GM19468 (cell line): Measurements from ENCODE around the gene TPRN.

ENCODE experiments used
- ATAC-seq: cut with Tn5 transposase; IDR thresholded peaks from one replicate; pipeline ENCODE4 v1.9.1; 2021; ENCODE audit warnings: mild to moderate bottlenecking, moderate library complexity, moderate number of reproducible peaks; ENCODE audit not compliant: unreplicated experiment; ENCODE audit errors: extremely low read depth

The TPRN gene

DNA sequence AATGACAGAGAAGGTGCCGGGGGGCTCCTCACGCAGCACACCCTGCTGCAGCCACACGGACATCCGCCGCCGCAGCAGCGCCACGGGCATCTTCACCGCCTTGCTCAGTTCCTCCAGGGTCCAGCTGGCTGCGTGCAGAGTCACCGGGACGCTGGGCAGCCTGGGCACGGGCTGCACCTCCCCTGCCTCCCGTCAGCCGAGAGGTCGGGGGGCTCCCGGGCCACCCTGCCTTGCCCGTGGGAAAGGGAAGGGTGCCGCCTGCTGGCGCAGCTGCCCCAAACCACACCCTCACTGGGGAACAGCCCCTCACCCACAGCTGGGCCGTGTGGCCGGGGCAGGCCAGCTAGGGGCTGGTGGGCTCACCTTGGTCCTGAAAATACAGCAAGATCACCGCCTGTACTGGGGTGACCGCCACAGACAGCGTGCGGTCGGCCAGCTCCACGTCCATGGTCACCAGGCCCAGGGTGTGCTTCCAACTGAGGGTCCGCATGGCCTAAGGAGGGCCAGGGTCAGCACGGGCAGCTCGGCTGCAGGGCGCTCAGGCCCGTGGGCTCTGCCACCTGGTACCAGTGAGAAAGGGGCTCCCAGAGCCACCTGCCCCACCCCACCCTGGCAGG, 25.1 kb downstream of the TPRN start:
- ATAC-seq: no peak

DNA sequence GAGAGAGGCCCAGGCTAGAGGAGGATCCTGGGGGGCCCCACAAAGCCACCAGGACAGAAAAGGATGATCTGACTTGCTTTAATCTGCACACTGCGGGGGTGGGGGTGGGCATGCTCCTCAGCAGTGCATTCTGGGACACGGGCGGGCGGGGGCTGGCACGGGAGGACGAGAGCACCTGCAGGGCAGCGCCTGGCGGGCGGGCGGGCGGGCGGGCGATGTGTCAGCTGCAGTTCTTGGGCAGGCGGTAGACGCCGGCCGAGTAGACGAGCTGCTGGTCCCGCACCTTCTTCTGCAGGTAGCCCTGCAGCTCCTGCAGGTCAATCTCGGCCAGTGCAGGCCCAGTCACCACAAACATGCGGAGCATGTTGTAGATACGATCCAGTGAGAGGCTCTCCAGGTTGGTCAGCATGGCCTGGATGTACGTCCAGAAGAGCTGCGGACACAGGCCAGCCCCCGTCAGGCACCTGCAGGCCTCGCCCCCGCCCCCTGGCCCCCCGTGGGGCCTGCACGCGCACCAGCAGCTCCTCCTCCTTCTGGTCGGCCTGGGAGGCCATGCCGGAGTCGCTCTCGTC, 25.7 kb downstream of the TPRN start:
- no peak for ATAC-seq

DNA sequence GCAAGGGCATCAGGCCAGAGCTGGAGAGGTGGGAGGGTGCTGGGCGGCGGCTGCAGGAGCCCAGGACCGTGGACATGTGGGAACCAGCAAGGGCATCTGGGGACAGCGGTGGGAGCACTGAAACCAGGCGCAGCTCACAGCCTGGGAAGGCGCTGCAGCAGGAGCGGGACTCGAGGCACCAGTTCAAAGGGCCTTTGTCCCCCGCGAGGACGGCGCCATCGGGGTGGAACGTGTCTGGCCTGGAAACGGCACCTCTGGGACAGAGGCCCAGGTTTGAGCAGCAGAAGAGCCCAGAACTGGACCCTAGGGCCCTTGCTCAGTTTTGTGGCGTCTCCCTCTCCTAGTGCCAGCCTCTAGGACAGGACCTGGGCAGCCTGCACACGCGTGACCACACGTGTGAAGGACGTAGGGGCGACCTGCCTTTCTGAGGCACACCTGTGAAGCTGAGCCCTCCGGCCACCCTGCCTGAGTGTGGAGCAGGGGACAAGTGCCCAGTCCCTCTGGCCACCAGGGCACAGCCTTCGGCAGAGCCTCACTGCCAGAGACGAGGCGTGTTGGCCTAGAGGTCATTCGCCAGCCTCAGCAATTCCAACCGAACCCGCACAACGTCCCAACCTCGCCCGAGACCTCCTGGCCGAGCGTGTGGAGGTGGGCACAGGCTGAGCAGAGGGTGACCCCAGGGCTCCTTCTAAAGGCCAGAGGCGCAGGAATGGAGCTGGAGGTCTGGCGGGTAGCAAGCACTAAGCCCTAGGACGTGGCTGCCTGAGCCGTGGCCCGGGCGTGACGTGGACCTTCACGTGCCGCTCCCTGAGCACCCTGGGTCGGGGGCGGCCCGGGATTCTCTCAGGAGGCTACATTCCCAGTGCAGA, 26.5 kb downstream of the TPRN start:
- ATAC-seq: no peak

DNA sequence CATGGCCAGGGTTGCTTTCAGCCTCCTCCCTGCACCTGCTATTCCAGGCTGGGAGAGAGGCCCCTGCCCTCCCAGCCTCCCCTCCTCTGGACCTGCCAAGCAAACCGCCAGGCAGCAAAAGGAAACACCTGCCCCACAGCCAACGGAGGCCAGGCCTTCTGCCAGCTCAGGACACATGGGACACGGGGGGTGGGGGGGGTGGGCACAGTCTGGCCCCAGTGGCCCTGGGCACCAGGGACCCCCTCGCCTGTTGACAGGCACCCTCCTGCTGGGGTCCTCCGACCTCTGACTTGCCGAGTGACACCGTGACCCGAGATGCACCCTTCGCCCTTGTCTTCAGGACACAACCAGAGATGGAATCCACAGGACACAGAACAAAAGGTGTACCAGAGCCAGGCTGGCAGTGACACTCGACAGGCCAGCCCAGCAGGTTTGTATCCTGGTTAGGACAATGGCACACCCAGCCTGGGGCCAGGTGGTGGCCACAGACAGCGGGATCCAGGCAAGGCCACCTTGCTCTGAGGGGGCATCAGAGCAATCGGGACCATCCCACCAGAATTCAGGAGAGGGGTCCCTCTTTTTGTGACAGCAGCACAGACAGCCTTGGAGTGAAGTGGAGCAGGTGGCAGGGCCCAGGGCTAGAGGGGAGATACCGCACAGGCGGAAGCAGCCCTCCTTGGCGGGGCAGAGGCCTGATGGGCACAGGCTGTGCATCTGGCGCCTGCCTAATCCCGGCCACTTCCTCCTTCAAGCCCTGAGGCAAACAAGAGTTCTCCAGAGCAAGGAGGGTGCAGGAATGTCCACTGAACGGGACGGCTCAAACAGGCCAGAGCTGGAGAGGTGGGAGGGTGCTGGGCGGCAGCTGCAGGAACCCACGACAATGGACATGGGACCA, 27.4 kb downstream of the TPRN start:
- no peak for ATAC-seq

DNA sequence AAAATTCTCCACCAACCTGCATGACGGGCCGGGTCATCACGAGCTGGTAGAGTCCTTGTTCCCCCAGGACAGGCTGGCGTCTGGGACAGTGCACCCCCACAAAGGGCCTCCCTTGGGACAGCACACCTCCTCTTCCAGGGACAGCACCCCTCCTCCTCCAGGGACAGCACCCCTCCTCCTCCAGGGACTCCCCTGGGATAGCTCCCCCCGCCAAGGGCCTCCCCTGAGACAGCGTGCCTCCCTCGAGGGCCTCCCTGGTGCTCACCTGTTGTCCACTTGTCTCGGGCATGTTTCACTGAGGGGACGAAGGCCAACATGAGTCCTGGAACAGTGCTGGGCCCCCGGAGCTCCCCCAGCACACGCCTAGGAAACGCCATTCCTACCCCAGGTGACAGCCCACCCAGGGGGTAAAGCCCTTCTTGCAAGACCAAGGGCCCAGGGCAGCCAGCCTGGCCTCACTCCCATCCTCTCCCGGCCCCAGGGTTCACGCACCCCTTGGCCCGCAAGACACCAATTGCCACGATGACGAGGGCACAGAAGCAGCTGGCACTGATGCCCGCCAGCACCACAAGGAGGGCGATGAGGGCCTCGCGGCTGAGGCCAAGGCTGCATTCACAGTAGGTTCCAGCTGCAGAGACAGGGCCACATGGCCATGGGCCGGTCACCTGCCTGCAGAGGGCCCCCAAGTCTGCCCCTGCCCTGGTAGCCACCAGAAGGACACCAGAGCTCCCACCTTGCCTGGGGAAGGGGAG, 29.2 kb downstream of the TPRN start:
- no peak for ATAC-seq

DNA sequence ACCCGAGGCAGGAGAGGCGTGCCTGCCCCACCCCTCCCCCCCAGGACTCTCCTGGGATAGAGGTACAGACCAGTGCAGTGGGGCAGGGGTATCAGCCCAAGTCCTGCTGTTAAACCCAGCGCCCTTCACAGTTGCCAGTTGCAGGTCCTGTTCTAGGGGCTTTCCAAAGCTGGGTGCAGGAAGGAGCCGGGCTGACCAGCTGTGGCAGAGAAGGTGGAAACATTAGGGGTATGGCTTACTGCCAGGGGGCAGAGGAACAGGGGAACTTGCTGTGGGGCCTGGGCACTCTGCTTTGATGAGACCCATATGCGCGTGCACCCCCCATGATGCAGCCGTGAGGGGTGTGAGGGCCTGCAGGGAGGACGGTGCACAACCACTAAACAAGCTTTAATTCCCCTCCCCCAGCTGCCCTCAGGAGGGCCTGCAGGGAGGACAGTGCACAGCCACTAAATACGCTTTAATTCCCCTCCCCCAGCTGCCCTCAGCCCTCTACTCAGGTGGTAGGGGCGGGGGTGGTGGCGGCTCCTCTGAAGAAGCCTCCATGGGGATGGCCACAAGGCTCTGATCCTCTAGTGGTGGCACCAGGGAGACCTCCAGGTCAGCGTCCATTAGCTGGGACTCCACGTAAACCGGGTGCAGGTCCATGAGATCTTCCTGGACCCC, 29.9 kb downstream of the TPRN start:
- ATAC-seq: no peak

DNA sequence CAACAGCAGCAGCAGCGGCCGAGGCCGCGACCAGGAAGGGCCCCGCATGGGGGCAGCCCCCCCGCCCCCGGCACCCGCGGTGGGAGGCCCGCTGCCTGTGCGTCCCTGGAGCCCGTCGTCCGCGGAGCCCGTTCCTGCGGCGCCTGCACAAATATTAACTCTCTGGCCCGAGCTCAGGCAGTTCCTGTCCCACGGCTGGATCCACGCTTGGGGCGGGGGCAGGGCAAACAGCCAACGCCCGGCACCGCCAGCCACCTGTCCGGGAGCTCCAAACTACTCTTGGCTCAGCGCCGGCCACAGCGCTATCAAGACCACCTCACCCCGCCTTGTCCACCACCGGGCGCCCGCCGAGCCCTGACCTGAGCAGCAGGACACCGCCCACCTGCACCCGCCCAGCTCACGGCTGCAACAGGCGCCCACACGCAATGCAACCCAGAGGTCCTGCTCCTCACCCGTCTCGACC, 30.6 kb downstream of the TPRN start, which contains the start of gene LRRC26:
Gene LRRC26 (minus strand): TSS at position 156 of the 463 bp plus-strand sequence. CDS start 108 bp downstream, at position 48.
- ATAC-seq: no peak

DNA sequence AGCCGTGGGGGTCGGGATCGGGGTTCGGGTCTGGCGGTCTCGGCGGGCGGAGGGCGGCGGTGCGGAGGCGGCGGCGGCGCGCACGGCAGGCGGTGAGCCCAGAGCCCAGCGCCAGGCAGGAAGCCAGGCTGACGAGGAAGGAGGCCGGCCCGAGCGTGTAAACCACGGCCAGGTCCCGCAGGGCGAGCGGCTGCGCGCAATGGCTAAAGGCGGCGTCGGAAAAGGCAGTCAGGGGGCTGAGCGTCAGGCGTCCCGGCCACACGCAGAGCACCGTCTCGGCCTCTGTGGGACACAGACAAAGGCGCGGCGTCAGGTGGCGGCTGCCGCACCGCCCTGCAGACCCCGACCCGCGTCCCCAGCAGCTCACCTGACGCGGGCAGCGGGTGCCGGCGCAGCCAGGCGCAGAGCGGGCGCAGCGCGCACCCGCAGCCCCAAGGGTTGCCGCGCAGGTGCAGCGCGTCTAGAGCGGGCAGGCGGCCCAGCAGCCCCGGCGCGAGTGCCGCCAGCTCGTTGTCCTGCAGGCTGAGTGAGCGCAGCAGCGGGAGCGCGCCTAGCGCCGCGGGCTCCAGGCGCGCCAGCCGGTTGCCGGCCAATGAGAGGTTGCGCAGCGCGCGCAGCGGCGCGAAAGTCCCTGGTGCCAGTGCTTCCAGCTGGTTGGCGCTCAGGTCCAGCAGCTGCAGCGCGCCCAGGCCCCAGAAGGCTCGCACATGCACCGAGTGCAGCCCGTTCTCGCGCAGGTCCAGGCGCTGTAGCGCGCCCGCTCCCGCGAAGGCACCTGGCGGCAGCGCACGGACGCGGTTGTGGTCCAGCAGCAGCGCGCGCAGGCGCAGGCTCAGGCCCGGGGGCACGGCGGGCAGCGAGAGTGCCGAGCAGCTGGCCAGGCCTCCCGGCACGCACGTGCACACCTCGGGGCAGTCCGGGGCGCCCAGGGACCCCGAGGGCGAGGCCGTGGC, 31.4 kb downstream of the TPRN start:
- no peak for ATAC-seq

DNA sequence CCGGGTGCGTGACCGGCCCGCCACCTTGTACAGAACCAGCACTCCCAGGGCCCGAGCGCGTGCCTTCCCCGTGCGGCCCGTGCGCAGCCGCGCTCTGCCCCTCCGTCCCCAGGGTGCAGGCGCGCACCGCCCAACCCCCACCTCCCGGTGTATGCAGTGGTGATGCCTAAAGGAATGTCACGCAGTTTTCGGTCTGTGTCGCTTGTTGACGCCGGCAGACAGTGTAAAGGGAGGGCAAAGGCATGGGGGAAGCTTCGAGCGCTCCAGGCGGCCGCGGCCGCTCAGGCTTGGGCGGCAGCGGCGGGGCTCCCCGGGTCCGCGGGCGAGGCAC, 32.0 kb downstream of the TPRN start:
- ATAC-seq: no peak

DNA sequence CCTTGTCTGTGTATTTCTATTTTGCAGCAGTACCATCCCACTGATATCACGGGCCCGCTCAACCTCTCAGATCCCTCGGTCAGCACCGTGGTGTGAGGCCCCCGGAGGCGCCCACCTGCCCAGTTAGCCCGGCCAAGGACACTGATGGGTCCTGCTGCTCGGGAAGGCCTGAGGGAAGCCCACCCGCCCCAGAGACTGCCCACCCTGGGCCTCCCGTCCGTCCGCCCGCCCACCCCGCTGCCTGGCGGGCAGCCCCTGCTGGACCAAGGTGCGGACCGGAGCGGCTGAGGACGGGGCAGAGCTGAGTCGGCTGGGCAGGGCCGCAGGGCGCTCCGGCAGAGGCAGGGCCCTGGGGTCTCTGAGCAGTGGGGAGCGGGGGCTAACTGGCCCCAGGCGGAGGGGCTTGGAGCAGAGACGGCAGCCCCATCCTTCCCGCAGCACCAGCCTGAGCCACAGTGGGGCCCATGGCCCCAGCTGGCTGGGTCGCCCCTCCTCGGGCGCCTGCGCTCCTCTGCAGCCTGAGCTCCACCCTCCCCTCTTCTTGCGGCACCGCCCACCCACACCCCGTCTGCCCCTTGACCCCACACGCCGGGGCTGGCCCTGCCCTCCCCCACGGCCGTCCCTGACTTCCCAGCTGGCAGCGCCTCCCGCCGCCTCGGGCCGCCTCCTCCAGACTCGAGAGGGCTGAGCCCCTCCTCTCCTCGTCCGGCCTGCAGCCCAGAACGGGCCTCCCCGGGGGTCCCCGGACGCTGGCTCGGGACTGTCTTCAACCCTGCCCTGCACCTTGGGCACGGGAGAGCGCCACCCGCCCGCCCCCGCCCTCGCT, 32.6 kb downstream of the TPRN start:
- no peak for ATAC-seq

DNA sequence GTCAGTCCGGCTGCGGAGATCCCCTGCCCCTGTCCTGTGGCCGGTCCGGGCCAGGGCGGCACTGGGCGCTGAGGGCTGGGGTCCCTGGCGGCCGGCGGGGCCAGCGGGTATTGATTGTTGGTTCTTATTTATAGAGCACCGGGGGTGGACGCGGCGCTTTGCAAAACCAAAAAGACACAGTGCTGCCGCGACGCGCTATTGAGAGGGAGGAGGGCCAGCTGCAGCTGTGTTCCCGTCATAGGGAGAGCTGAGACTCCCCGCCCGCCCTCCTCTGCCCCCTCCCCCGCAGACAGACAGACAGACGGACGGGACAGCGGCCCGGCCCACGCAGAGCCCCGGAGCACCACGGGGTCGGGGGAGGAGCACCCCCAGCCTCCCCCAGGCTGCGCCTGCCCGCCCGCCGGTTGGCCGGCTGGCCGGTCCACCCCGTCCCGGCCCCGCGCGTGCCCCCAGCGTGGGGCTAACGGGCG, 33.2 kb downstream of the TPRN start:
- ATAC-seq: no peak

DNA sequence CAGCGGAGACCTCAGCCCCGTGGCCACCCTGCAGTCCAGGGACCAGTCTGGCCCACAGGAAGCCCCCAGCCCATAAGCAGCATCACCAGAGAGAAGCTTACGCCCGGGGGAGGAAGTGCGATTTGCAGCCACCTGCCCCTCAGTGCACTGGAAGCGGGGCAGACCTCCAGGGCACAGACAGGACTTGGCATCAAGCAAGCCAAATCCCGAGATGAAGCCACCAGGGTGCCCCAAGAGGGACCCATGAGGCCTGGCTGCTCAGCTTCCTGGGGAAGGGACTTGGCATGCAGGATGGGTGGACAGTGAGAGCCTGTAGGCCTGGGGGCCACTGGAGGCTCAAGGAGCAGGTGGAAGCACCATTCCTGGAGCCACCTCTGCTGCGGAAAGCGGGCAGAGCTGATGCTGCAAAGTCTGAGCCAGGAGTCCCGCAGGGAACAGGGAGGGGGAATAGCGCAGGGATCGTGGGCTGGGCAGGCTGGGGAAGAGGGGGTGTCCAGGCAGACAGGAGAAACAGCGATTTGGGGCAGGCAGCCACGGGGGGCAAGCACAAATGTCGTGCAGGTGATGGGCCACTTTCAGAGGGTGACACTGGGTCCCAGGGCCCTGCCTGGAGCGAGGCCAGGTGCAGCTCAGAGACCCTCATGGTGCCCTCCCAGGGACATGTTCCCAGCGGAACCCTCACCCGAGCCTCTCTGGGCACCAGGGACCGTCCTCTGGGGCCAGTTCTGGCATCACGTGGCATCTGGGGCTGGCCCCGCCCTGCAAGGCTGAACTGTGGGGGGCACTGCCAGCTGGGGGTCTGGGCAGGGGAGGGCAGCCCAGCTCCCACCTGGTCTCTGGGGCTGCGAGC, 33.9 kb downstream of the TPRN start:
- no peak for ATAC-seq

DNA sequence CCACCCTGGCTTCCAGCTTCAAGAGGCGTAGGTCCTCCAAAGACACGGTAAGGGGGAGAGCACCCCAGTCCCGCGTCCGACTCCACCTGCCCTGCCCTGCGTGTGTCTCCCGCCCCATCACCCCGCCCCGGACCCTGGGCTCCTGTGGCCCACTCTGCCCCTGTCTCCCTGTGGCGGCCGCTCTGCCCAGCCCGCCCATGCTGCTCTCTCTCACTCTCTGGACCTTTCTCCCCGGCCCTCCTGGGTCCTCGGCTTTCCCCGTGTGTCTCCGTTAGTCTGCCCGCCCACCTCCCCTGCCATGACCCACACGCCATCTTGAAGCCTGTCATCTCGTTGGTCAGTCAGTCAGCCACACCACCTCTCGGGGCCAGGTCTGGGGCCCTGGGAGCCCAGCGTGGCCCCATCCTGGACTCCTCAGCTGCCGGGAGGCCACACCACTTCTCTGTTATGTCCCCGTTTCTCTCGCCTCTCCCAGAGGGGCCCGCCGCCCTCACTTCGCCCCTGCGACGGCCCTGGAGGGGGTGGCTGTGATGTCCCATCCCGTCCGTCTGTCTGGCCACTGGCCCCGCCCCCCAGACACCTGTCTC, 35.2 kb downstream of the TPRN start:
- no peak for ATAC-seq

DNA sequence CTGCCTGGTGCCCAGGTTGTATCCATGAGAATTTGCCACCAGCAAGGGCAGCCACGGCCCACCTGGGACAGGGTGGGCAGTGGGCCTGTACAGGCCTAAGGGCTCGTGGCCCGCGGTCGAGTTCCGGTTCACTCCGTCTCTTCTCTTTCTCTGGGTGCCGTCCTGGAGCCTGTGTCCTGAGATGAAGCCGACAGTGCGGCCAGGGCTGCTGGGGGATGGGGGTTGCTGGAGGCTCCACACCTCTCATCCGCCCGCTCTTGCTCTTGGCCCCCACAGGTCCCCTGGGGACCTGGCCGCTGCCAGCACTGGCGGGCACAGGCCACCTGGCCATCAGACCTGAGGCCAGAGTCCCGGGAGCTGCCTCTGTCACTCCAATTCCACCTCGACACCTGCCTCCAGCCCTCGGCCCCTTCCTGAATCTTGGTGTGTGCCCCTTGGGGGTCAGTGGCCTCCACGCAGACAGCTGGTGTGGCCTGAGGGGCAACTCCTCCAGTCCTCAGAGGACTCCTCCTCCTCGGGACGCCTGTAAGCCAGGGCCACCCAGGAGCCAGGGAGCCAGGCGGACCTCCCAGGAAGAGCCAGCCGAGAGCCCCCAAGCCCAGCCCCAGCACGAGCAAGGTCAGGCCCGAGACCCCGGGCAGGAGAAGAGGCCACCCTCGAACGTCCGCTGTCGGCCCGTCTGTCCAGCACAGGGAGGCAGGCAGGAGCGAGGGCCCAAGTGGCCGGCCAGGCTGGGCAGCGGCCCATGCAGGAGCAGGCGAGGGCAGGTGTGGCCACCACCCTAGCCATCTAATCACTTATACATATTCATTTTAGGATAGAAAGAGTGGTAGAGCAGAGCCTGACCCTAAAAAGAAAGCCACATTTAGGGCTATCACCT, 35.9 kb downstream of the TPRN start:
- ATAC-seq: no peak

DNA sequence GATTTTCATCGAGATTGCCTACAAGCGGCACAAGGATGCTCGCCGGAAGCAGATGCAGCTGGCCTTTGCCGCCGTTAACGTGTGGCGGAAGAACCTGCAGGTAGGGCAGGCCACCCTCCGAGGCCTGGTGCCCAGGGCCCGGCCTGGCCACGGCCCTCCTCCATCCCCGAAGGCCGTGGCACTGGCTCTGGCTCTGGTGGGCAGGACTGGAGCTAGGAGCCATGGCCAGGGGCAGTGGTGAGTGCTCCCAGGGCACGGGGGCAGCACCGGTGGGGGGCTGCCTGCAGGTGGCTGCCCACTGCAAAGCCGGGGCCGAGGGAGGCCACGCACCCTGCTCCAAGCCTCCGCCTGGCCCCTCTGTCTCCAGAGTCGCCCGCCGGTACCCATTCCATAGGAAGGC, 36.7 kb downstream of the TPRN start:
- no peak for ATAC-seq
